HG03159 (cell line): ENCODE data around the gene TSSK2.
"Not testable (repeated sequence)": the region's sequence is repeated elsewhere in the genome, so short reads cannot be mapped to it uniquely, and the experiment has no call there.

ENCODE experiments used
- ATAC-seq: cut with Tn5 transposase; IDR thresholded peaks from one replicate; pipeline ENCODE4 v1.9.1; 2021; ENCODE audit warnings: mild to moderate bottlenecking, moderate library complexity; ENCODE audit not compliant: unreplicated experiment

TSSK2 gene

GRCh38 chr22:19138217-19139000 is 7.3 kb downstream of the TSSK2 start:
- no peak for ATAC-seq

- no peak for ATAC-seq
Measured at GRCh38 chr22:19139001-19139356, 7.9 kb downstream of the TSSK2 start.

- ATAC-seq, result no peak
Measured at GRCh38 chr22:19139974-19140373, 8.9 kb downstream of the TSSK2 start.

GRCh38 chr22:19142394-19142793 is 11.3 kb downstream of the TSSK2 start:
- no peak for ATAC-seq

GRCh38 chr22:19143212-19143611 is 12.1 kb downstream of the TSSK2 start:
- no peak for ATAC-seq

GRCh38 chr22:19143967-19144400 is 12.9 kb downstream of the TSSK2 start:
- ATAC-seq, result no peak

GRCh38 chr22:19146215-19146968 is 15.3 kb downstream of the TSSK2 start:
- ATAC-seq, result no peak

- no peak for ATAC-seq
Measured at GRCh38 chr22:19147195-19147780, 16.2 kb downstream of the TSSK2 start.

GRCh38 chr22:19148417-19149046 is 17.4 kb downstream of the TSSK2 start:
- ATAC-seq, result no peak

GRCh38 chr22:19149047-19149883 is 18.2 kb downstream of the TSSK2 start:
- ATAC-seq, result no peak

- no peak for ATAC-seq
Measured at GRCh38 chr22:19149991-19150390, 18.9 kb downstream of the TSSK2 start, which contains the start of gene GSC2. Gene GSC2, minus strand, starts transcription at chr22:19150292. Its CDS starts 9 bp downstream, at chr22:19150283.

GRCh38 chr22:19150482-19151328 is 19.6 kb downstream of the TSSK2 start:
- no peak for ATAC-seq

- ATAC-seq, result no peak
Measured at GRCh38 chr22:19151329-19152191, 20.5 kb downstream of the TSSK2 start.

GRCh38 chr22:19152942-19153883 is 22.1 kb downstream of the TSSK2 start:
- no peak for ATAC-seq

GRCh38 chr22:19156109-19156508 is 25.0 kb downstream of the TSSK2 start:
- ATAC-seq, result not testable (repeated sequence)

- not testable (repeated sequence) for ATAC-seq
Measured at GRCh38 chr22:19158649-19159048, 27.5 kb downstream of the TSSK2 start.

GRCh38 chr22:19164425-19164824 is 33.3 kb downstream of the TSSK2 start:
- ATAC-seq, result no peak
